OCI-M2 (cell line): Measurements from ENCODE around the gene FETUB.

Experiments used
- DNase-seq: peaks from one replicate; lab custom pipeline; 2025; ENCODE audit not compliant: unreplicated experiment; lab: John Stamatoyannopoulos, UW

Gene FETUB, protein sequence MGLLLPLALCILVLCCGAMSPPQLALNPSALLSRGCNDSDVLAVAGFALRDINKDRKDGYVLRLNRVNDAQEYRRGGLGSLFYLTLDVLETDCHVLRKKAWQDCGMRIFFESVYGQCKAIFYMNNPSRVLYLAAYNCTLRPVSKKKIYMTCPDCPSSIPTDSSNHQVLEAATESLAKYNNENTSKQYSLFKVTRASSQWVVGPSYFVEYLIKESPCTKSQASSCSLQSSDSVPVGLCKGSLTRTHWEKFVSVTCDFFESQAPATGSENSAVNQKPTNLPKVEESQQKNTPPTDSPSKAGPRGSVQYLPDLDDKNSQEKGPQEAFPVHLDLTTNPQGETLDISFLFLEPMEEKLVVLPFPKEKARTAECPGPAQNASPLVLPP

GRCh38 chr3:186639778-186640472 lies at the start of gene FETUB:
TSS of gene FETUB (plus strand) at chr3:186640399. CDS start at chr3:186640461, 62 bp downstream.
- DNase-seq: no peak

- DNase-seq: no peak
These were observed 49.5 kb upstream of the FETUB start for GRCh38 chr3:186590580-186591295.

DNA sequence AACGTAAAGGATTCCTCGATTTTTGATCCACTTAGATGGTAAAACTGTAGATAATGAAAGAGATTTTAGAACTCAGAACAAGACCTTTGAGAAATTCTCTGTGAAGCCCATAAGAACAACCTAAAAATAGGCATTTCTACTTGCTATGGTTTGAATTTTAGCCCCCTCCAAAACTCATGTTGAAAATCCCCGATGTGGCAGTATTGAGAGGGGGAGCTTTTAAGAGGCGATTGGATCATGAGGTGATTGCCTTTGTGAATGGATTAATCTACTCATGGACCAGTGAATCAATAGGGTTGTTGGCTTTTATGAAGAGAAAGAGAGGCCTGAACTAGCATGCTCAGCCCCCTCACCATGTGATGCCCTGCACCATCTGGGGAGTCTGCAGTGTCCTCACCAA lies 47.5 kb upstream of the FETUB start:
- DNase-seq: no peak

DNA sequence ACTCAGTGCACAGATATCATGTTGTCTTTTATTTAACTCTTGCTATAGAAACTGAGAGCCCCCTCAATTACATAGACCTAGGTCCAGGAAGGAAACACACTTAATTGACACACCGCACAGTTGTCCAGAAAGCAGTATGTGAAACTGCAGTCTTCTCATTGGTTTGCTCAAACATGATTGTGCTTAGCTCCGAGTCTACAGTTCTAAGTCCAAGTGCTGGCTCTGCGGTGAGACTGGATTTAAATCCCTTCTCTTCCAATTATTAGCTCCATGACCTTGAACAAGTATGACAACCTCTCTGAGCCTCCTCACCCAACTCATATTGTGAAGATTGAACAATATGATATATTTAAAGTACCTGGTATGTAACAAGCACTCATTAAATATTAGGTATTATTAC lies 46.3 kb upstream of the FETUB start:
- no peak for DNase-seq

GRCh38 chr3:186594591-186595113 lies 45.5 kb upstream of the FETUB start:
- no peak for DNase-seq

GRCh38 chr3:186596568-186597287 lies 43.5 kb upstream of the FETUB start:
- no peak for DNase-seq

- no peak for DNase-seq
These were observed 42.0 kb upstream of the FETUB start for GRCh38 chr3:186598108-186598784.

DNA sequence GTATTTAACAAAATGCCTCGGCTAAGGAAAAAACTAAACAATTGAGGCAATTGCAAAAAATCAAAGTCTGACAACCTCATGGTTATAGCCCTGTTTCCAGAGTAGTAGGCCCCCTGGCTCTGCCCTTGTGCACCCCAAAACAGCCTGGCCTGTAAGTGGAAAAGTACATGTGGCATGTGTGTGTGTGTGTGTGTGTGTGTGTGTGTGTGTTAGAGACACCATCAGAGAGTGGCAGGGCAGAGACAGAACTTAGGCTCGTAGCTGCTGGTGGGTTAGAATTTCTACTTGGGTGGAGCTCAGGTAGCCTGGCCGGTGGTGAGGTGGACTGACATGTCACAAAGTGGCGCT lies 41.4 kb upstream of the FETUB start:
- DNase-seq: no peak

DNA sequence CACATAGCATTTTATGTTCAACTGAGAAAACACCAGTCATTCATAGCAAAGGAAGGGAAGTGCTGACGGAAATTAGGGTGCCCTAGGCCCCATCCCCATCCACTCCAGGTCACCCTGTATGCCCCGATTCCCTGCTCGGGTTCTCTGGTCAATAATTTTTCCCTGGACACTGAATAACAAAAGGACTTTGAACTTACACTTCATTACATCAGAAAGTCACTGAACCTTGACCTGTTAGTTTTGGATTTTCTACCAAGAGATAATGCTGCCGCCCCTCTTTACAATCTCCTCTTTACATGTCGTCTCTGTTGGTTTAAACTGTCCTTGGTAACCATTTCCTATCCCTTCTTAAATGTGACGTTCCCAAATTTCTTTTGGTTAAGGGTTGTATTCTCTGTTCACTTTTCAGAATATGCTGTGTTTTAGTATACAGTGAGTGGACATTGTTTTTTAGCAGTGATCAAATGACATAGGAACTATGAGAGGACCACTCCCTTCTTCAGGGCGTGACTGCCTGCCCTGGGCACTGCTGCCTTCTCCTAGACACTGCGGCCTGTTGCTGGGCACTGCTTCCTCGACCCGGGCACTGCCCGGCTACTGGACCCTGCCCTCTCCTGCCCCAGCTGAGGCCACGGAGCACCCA lies 40.9 kb upstream of the FETUB start:
- DNase-seq: no peak

- DNase-seq: no peak
These were observed 40.4 kb upstream of the FETUB start for GRCh38 chr3:186599785-186600166.

DNA sequence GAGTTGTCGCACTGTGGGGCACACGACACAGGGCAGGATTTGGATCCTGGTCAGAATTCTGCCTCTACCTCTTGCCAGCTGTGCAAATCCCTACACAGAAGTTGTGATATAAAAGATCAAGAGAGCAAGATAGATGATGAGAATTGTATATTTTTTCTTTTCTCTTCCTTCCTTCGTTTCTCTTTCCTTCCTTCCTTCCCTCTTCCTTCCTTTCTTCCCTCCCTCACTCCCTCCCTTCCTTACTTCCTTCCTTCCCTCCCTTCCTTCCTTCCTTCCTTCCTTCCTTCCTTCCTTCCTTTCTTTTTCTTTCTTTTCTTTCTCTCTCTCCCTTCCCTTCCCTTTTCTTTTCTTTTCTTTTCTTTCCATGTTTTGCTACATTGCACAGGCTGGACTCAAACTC lies 39.3 kb upstream of the FETUB start:
- no peak for DNase-seq

GRCh38 chr3:186603159-186603558 lies 37.0 kb upstream of the FETUB start:
- DNase-seq: no peak

- no peak for DNase-seq
These were observed 35.1 kb upstream of the FETUB start for GRCh38 chr3:186605078-186605477.

DNA sequence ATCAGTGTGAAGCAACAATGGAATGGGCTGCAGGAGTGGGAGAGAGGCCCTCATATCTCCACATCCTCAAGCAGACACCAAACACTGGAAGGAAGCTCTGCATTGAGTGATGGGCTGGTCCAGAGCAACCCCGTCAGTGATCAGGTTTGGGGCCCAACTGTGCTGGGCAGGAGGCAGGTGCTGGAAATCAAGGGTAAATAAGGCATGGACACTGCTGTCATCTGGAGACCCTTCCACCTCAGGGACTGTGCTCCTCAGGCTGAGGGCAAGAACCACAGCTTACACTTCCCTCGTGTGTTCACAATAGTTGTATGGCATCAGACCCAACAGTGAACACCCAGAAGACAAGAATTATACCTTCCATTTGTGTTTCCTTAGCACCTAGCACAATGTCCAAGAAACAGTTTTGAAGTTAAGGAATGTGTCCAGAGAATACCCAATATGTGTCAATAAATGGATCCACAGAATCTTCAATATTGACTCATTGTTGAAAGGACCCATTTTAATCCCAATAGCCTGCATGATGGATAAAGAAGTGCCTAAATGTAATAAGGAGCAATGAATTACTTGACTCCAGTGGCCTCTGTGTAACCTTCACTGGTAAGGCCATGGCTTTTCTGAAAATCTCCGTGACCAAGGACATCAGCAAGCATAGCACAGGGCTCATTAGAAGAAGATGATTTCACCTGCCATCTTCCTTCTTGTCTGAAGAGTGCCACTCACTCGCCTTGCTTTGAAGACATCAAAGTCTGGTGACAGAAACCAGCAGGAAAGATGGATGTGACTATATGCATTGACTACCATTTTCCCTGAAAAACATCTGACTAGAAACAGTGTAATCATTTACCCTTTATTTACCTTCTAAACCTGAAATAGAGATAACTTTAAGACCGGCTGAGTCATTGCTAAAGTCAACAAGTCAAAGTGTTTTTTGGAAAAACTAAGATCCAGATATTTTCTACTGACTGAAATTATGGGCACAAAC lies 34.3 kb upstream of the FETUB start:
- DNase-seq: no peak

- no peak for DNase-seq
These were observed 31.5 kb upstream of the FETUB start for GRCh38 chr3:186608624-186609215.

DNA sequence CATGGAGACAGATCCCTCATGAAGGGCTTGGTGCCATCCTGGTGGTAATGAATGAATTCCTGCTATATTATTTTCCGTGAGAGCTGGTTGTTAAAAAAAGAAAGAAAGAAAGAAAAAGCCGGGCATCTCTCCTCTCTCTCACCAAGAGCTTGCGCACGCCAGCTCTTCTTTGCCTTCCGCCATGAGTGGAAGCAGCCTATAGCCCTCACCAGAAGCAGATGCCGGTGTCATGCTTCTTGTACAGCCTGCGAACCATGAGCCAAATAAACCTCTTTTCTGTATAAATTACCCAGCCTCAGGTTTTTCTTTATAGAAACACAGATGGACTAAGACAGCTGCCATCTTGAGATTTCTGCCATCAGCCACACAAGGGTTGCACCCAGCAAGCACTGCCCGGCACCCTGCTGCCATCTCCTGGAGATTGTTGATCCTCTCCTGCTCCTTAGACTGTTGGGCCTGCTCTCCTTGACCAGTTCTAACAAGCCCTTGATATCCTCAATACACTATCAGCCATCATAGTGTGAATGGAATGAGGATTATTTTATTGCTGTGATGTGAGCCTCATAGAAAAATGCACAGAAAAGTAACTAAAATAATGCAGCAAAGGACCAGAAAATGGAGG lies 30.8 kb upstream of the FETUB start:
- no peak for DNase-seq

DNA sequence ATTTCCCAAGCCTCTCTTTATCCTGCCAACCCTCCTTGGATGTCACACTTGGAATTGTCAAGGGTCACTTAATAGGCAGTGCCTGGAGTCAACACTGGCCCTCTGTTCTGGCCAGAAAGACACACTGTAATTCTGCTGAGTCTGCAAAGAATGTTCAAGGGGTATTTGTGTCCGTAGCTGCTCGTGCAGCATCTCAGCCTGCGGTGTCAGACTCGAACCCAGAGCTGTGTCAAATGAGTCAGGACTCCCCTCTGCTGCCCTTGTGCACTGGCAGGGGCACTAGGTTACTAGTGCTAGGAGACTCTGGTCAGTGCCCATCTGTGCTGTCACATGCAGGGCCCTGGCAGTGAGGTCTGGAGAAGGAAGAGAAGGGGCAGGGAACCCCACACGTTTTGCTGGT lies 28.1 kb upstream of the FETUB start:
- DNase-seq: no peak
